GM19351 (cell line): ENCODE data around the gene MIPOL1.

ENCODE experiments used
- ATAC-seq: cut with Tn5 transposase; IDR thresholded peaks from one replicate; pipeline ENCODE4 v1.9.1; 2021; ENCODE audit warnings: mild to moderate bottlenecking, moderate library complexity; ENCODE audit not compliant: unreplicated experiment

MIPOL1 gene

GRCh38 chr14:37594238-37594970 is 396.7 kb downstream of the MIPOL1 start:
- no peak for ATAC-seq

- no peak for ATAC-seq
Measured at GRCh38 chr14:37594971-37595808, 397.5 kb downstream of the MIPOL1 start, which contains the start of the genes FOXA1 and TTC6. Gene FOXA1, minus strand, starts transcription at chr14:37595249. Its CDS starts 277 bp downstream, at chr14:37594972. Gene TTC6, plus strand, starts transcription at chr14:37595629. Its CDS starts 26,436 bp downstream, at chr14:37622065.

- ATAC-seq: peak; percentile 55
Measured at GRCh38 chr14:37595809-37596621, 398.3 kb downstream of the MIPOL1 start.

GRCh38 chr14:37596790-37597472 is 399.2 kb downstream of the MIPOL1 start:
- ATAC-seq: no peak

GRCh38 chr14:37597538-37597913 is 399.8 kb downstream of the MIPOL1 start:
- no peak for ATAC-seq

GRCh38 chr14:37597914-37598746 is 400.4 kb downstream of the MIPOL1 start:
- ATAC-seq: no peak

GRCh38 chr14:37598747-37599506 is 401.2 kb downstream of the MIPOL1 start:
- ATAC-seq: no peak

GRCh38 chr14:37599507-37600368 is 402.0 kb downstream of the MIPOL1 start:
- ATAC-seq: no peak

- no peak for ATAC-seq
Measured at GRCh38 chr14:37600880-37601741, 403.4 kb downstream of the MIPOL1 start.

- no peak for ATAC-seq
Measured at GRCh38 chr14:37601865-37602264, 404.1 kb downstream of the MIPOL1 start.
